Heart right ventricle (tissue), 16 donors: ENCODE measurements around the gene FOXN3. TPM values are rescaled to one million over a fixed set of nuclear protein-coding genes. Genes with fewer than 3 reads are reported as not detected.
"Not testable (repeated sequence)": the region's sequence is repeated elsewhere in the genome, so short reads cannot be mapped to it uniquely, and the experiment has no call there.

Source experiments
- ATAC-seq, 8 donors: fragments of 200-7000 bp; cut with Tn5 transposase; one replicate each; pipeline ENCODE4 v1.9.1; 2020; ENCODE audit warnings: mild to moderate bottlenecking in 8 of 8, moderate library complexity in 8 of 8, moderate number of reproducible peaks in 1 of 8
- DNase-seq, 2 donors: peaks; one replicate each; pipeline ENCODE4 v3.0.0-alpha.2; 2020
- H3K27ac ChIP-seq, 10 donors: fragments of 200-600 bp; sonication (generic) in 2 of 10; one replicate each; pipeline versions ENCODE4 v1.5.0 to v1.8.0; 2020 to 2022; ENCODE audit warnings: mild to moderate bottlenecking in 3 of 10
- H3K27me3 ChIP-seq, 7 donors: fragments of 200-600 bp; one replicate each; pipeline ENCODE4 v1.8.0; 2021 to 2022; ENCODE audit warnings: mild to moderate bottlenecking in 2 of 7
- H3K36me3 ChIP-seq, 9 donors: fragments of 200-600 bp; sonication (generic) in 1 of 9; one replicate each; pipeline versions ENCODE4 v1.5.0 to v1.8.0; 2020 to 2022; ENCODE audit warnings: mild to moderate bottlenecking in 2 of 9
- H3K4me1 ChIP-seq, 9 donors: fragments of 200-600 bp; sonication (generic) in 1 of 9; one replicate each; pipeline versions ENCODE4 v1.5.0 to v1.8.0; 2020 to 2022; ENCODE audit warnings: mild to moderate bottlenecking in 4 of 9
- H3K4me3 ChIP-seq, 10 donors: fragments of 200-600 bp; sonication (generic) in 2 of 10; one replicate each; pipeline versions ENCODE4 v1.5.0 to v1.8.0; 2020 to 2022; ENCODE audit warnings: mild to moderate bottlenecking in 7 of 10, moderate library complexity in 2 of 10
- H3K9me3 ChIP-seq, 11 donors: fragments of 200-600 bp in 10 of 11; sonication (generic) in 2 of 11; one replicate each; pipeline versions ENCODE4 v1.5.0 to v1.8.0; 2013 to 2022; ENCODE audit warnings: mild to moderate bottlenecking in 2 of 11, control low read depth in 1 of 11, moderate library complexity in 1 of 11
- WGBS, 2 donors: extraction: QIAGEN DNeasy Blood & Tissue Kit; methylation state at CpG; one replicate each; pipeline ENCODE4 v1.1.7; 2013; ENCODE audit warnings: inconsistent platforms in 1 of 2; 5-methylcytosine and 5-hydroxymethylcytosine counted together
- intact Hi-C, 10 donors: fragments of 100-400 bp; cut with DNase I; formaldehyde crosslinking; loops; one replicate each; pipeline versions ENCODE4 v1.11.1 to v1.14.2; 2022
- polyA plus RNA-seq, 2 donors: library from polyadenylated mRNA; stranded (reverse); fragments of 200-250 nt; gene quantifications; one replicate each; pipeline ENCODE4 v1.2.3, GENCODE V29; 2013
- total RNA-seq, 10 donors: library from RNA; stranded (reverse); fragmentation: NEBNext Ultra II Directional in 3 of 10; extraction: Animal tissue kit (Norgen Biotek cat#: 25700) in 3 of 10; gene quantifications; one replicate each; pipeline versions ENCODE4 v1.2.1 to v1.2.4, GENCODE V29; 2021 to 2023
- TF ChIP-seq, protein P1 (sequence below), 9 donors: fragments of 200-600 bp; sonication (generic) in 2 of 9; IDR thresholded peaks; one replicate each; pipeline versions ENCODE4 v1.5.0 to v1.8.0; 2021 to 2022; ENCODE audit warnings: antibody characterized with exemption in 9 of 9, mild to moderate bottlenecking in 5 of 9, moderate library complexity in 1 of 9
- donor health status: Arrhythmogenic right ventricular cardiomyopathy.
- donor health status: ischemic (EF 13 %, LVEDD 7.1; RV severe dilation, severe dysfunction).
- donor health status: healthy with polysubstance abuse.
- donor health status: DM: no; HTN: yes; CAD: no.
- donor health status: DM: no; HTN: no; CAD: no.
- donor health status: ischemic (EF 25% LVEDD 6.9; RV normal size, moderate dysfunction).
- donor health status: ischemic (EF 25% LVEDD 5.7; RV mildly dilated, moderate dysfunction).
- donor health status: healthy.
- donor health status: DM: yes; HTN: yes; CAD: no.
- donor health status: Ischemic cardiomyopathy.
- donor health status: ischemic (EF 35%, LVEDD 5.7; RV mildly dilated, moderate dysfunction).
- donor health status: nonischemic (EF 11% LVEDD 7.7; RV severe dilation, severe dysfunction).
- donor health status: DM: yes; HTN: yes; CAD: no.
- donor health status: PGD.
- donor health status: ischemic (EF 29% LVEDD 5.4; RV normal size, mild dysfunction).
- donor health status: nonischemic (EF 23%, LVEDD 6.1; RV moderate dilation, normal function).

Gene FOXN3
- total and polyA plus RNA-seq, 12 donors: 13.0 to 150 (median 107) TPM

DNA sequence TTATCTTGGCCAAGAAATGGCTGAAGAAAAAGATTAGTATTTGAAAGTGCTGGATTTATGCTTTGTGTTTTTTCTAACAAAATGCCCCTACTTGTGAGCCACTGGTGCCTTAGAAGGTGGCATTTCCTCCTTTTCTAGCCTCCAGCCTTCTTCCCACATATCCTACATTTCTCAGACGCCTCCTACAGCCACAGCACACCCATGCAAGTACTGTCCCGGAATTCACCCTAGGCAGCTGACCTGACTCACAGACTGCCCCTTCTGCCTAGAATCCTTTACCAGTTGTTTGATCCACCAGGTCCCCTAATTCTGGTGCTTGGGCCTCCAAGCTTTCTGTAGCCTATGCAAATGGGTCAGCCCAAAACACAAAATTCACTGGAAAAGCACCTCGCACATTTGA is 166.0 kb downstream of the FOXN3 start:
- Histone ChIP-seq H3K27me3 (no peaks in the 10 kb centered on the region), H3K27ac (no peak overlapping the region), H3K4me3 (no peak overlapping the region), H3K36me3 (peaks cover 0 to 4% (median 0%) of the 10 kb centered on the region in 9 donors), H3K4me1 (peaks cover 2 to 52% (median 33%) of the 10 kb centered on the region in 9 donors), H3K9me3 (no peaks in the 10 kb centered on the region)
- TF ChIP-seq, protein P1, sequence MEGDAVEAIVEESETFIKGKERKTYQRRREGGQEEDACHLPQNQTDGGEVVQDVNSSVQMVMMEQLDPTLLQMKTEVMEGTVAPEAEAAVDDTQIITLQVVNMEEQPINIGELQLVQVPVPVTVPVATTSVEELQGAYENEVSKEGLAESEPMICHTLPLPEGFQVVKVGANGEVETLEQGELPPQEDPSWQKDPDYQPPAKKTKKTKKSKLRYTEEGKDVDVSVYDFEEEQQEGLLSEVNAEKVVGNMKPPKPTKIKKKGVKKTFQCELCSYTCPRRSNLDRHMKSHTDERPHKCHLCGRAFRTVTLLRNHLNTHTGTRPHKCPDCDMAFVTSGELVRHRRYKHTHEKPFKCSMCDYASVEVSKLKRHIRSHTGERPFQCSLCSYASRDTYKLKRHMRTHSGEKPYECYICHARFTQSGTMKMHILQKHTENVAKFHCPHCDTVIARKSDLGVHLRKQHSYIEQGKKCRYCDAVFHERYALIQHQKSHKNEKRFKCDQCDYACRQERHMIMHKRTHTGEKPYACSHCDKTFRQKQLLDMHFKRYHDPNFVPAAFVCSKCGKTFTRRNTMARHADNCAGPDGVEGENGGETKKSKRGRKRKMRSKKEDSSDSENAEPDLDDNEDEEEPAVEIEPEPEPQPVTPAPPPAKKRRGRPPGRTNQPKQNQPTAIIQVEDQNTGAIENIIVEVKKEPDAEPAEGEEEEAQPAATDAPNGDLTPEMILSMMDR (IDR thresholded peaks at IDR 0.05): no peak
- intact Hi-C loops: loop anchor here in 1 of 10 donors (5.0 kb wide), 1 partner anchor 41 kb away; no protein-coding TSS in a partner anchor
- 91 to 97% methylated on average over 3 of the region's 3 CpGs for WGBS, 2 donors
- DNase-seq: no peak
- ATAC-seq: no peak

DNA sequence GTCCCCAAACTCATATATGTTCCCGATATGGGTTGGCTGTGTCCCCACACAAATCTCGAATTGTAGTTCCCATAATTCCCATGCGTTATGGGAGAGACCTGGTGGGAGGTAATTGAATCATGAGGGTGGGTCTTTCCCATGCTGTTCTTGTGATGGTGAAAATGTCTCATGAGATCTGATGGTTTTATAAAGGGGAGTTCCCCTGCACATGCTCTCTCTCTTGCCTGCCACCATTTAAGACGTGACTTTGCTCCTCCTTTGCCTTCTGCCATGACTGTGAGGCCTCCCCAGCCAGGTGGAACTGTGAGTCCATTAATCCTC is 166.4 kb downstream of the FOXN3 start:
- intact Hi-C loops: loop anchor here in 2 of 10 donors (1.0 to 5.0 kb wide), 2 partner anchors 38 to 42 kb away; no protein-coding TSS in a partner anchor
- H3K4me3 ChIP-seq, H3K27ac ChIP-seq, H3K36me3 ChIP-seq, H3K27me3 ChIP-seq, H3K9me3 ChIP-seq, DNase-seq, ATAC-seq: not testable (repeated sequence)
- peaks cover 0 to 48% (median 29%) of the 10 kb centered on the region in 9 donors for H3K4me1 ChIP-seq
- 96% methylated on average over 4 of the region's 4 CpGs for WGBS, 2 donors

DNA sequence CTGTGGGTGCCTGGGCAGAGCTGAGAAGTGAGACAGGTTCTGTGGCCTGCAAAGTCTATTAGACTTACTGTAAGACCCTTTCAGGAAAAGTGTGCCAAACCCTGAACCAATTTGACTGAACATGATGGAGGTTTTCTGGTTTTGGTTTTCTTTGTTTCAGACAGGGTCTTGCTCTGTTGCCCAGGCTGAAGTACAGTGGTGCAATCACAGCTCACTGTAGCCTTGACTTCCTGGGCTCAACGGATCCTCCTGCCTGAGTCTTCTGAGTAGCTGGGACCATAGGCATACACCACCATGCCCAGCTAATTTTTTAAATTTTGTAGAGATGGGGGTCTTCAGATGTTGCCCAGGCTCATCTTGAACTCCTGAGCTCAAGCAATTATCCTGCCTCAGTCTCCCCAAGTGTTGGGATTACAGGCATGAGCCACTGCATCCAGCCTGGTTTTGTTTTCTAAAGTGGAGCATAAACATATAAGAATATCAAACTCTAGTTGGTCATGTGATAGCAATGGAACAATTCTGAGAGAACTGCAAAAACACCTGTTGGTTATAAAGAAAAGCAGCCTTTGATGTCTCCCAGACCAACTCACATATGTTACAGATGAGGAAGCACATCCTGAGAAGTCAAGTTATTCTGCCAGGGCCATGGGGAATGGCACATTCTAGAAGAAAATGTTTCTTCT is 166.9 kb downstream of the FOXN3 start:
- 89 to 95% methylated on average over 1 of the region's 1 CpG for WGBS, 2 donors
- no peaks in the 10 kb centered on the region for H3K27me3 ChIP-seq
- H3K9me3 ChIP-seq: no peaks in the 10 kb centered on the region
- H3K27ac ChIP-seq: no peak overlapping the region
- no peak for DNase-seq
- TF ChIP-seq, protein P1 (IDR thresholded peaks at IDR 0.05): no peak
- no peak overlapping the region for H3K4me3 ChIP-seq
- intact Hi-C loops: loop anchor here in 2 of 10 donors (1.0 to 5.0 kb wide), 2 partner anchors 38 to 42 kb away; no protein-coding TSS in a partner anchor
- H3K36me3 ChIP-seq: peaks cover 0 to 4% (median 0%) of the 10 kb centered on the region in 9 donors
- no peak for ATAC-seq
- H3K4me1 ChIP-seq: peaks cover 0 to 43% (median 25%) of the 10 kb centered on the region in 9 donors

DNA sequence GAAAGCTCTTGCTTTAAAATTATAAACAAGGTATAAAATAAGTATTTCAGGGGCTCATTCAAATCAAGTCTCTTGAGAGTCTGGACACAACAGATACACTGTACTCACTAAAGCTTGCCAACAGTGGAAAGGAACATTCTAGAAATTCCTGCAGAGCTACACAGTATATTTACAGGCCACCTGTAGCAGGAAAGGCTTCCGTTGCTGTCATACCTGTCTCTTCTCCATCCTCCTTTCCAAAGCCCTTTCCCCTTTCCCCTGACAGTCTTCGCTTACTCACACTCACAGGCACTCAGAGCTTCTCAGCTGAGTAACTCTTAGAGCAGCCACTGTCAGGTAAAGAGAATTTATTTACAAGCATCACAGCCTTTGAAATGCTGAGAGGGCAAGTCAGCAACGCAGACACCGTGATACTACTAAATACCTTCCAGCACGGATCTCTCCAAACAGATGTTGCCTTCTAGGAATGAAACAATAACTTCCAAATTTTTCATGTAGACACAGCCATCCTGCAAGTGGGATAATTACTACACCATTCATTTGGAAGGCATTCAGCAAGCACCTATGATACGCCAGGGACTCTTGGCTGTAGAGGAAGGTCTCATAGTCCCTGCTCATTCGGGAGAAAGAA is 167.9 kb downstream of the FOXN3 start:
- no peak for DNase-seq
- Histone ChIP-seq H3K9me3 (no peaks in the 10 kb centered on the region), H3K4me1 (peaks cover 0 to 37% (median 18%) of the 10 kb centered on the region in 9 donors), H3K27me3 (no peaks in the 10 kb centered on the region), H3K36me3 (peaks cover 0 to 4% (median 0%) of the 10 kb centered on the region in 9 donors), H3K4me3 (no peak overlapping the region), H3K27ac (no peak overlapping the region)
- WGBS, 2 donors: 63 to 67% methylated on average over 7 of the region's 7 CpGs
- intact Hi-C loops: no loop called here
- no peak for ATAC-seq
- TF ChIP-seq, protein P1 (IDR thresholded peaks at IDR 0.05): no peak
